ENCODE data around the gene HSD17B12. TPM values are rescaled to one million over a fixed set of nuclear protein-coding genes. Genes with fewer than 3 reads are reported as not detected.

HSD17B12 gene
- total RNA-seq, 1 experiment from 2014 or later, result 106 TPM

- intact Hi-C loops (cut with micrococcal nuclease; ENCODE audit: unreplicated experiment) (no loop called here), in situ Hi-C loops (cut with HindIII; ENCODE audit: low pct_unique_long_range_greater_than_20kb, low sequenced_read_pairs) (no loop called here)
- POLR2A ChIA-PET, result interaction anchor here (0.6 kb wide), 2 partner anchors 264 to 301 kb away, joined by 3 to 6 read pairs; no protein-coding TSS in a partner anchor
- Histone ChIP-seq H3K36me3 (ENCODE audit: control insufficient read depth, insufficient read depth, low read length) (peaks cover 3% of the 10 kb centered on the region; the same call in 1 of the 2 replicates), H3K9me3 (ENCODE audit: control insufficient read depth, insufficient read depth, low read depth, low read length) (no peaks in the 10 kb centered on the region), H3K4me3 (ENCODE audit: low read depth in 2 of 2, low read length in 2 of 2) (no peak overlapping the region), H3K4me1 (ENCODE audit: control insufficient read depth, insufficient read depth, low read length) (no peaks in the 10 kb centered on the region), H3K27me3 (ENCODE audit: control insufficient read depth, insufficient read depth, low read length) (no peaks in the 10 kb centered on the region), H3K27ac (ENCODE audit: low read length) (no peak overlapping the region)
- CTCF ChIA-PET, result interaction anchor here (0.9 to 1.0 kb wide), 4 partner anchors 11 to 348 kb away, joined by 3 to 11 read pairs (median 4); no protein-coding TSS in a partner anchor
- DNase-seq (ENCODE audit: low read depth, low spot score) (peak; percentile 57), ATAC-seq (peak; percentile 88)
- no TSS peak for BruUV-seq (replicated peaks)
- TF ChIP-seq CTCF (IDR thresholded peaks at IDR 0.05), result peak; percentile 81
- peak; percentile 61; the same call in 1 of the 2 replicates for TF ChIP-seq TCF7L2 (IDR thresholded peaks at IDR 0.05; ENCODE audit: low read depth, low read length)
- TF ChIP-seq SIN3A (IDR thresholded peaks at IDR 0.05; ENCODE audit: borderline replicate concordance, insufficient read depth, low read depth, low read length), result no peak
Measured at GRCh38 chr11:43852057-43852636, 171.6 kb downstream of the HSD17B12 start.

- BruUV-seq (replicated peaks), result no TSS peak
- peaks cover 3% of the 10 kb centered on the region; the same call in 1 of the 2 replicates for H3K36me3 ChIP-seq (ENCODE audit: control insufficient read depth, insufficient read depth, low read length)
- no peak overlapping the region for H3K27ac ChIP-seq (ENCODE audit: low read length)
- no peak overlapping the region for H3K4me3 ChIP-seq (ENCODE audit: low read depth in 2 of 2, low read length in 2 of 2)
- ChIA-PET CTCF (no interaction called here), POLR2A (no interaction called here)
- H3K9me3 ChIP-seq (ENCODE audit: control insufficient read depth, insufficient read depth, low read depth, low read length), result no peaks in the 10 kb centered on the region
- intact Hi-C loops (cut with micrococcal nuclease; ENCODE audit: unreplicated experiment) (no loop called here), in situ Hi-C loops (cut with HindIII; ENCODE audit: low pct_unique_long_range_greater_than_20kb, low sequenced_read_pairs) (no loop called here)
- no peaks in the 10 kb centered on the region for H3K4me1 ChIP-seq (ENCODE audit: control insufficient read depth, insufficient read depth, low read length)
- ATAC-seq, result no peak
- no peaks in the 10 kb centered on the region for H3K27me3 ChIP-seq (ENCODE audit: control insufficient read depth, insufficient read depth, low read length)
- no peak for DNase-seq (ENCODE audit: low read depth, low spot score)
- no peak for TF ChIP-seq SIN3A (IDR thresholded peaks at IDR 0.05; ENCODE audit: borderline replicate concordance, insufficient read depth, low read depth, low read length)
- no peak for TF ChIP-seq POLR2AphosphoS5 (IDR thresholded peaks at IDR 0.05; ENCODE audit: low read depth, low read length)
- no peak for TF ChIP-seq REST (IDR thresholded peaks at IDR 0.05; ENCODE audit: insufficient read depth in 1 of 2, low read depth in 2 of 2, low read length in 1 of 2)
- TF ChIP-seq TCF7L2 (IDR thresholded peaks at IDR 0.05; ENCODE audit: low read depth, low read length), result no peak
- TF ChIP-seq CTCF (IDR thresholded peaks at IDR 0.05), result no peak
Measured at GRCh38 chr11:43853781-43854180, 173.2 kb downstream of the HSD17B12 start.

Measured in Panc1 (cell line).